Neutrophil (primary cell): Measurements from ENCODE around the gene ANKRD11.
A peak's percentile ranks its signal among the peaks of the same experiment; 100 is the strongest.

Source experiments
- H3K27ac ChIP-seq: fragments of 200-600 bp; sonication (generic); 2 replicates; pipeline ENCODE4 v1.5.1; 2016; ENCODE audit warnings: mild to moderate bottlenecking, moderate library complexity
- H3K27me3 ChIP-seq: fragments of 200-600 bp; sonication (generic); 2 replicates; pipeline ENCODE4 v1.6.0; 2016; ENCODE audit warnings: mild to moderate bottlenecking
- H3K36me3 ChIP-seq: fragments of 200-600 bp; sonication (generic); 2 replicates; pipeline ENCODE4 v1.5.1; 2017
- H3K4me1 ChIP-seq, 2 experiments: fragments of 200-600 bp in 1 of 2; sonication (generic) in 1 of 2; 1 replicate in 1 of 2; 2 replicates in 1 of 2; pipeline versions ENCODE4 v1.5.1 to v1.6.1; 2013 to 2016; ENCODE audit warnings: low read depth in 1 of 2, low read length in 1 of 2, mild to moderate bottlenecking in 1 of 2, moderate library complexity in 1 of 2; ENCODE audit not compliant: control insufficient read depth in 1 of 2, insufficient read depth in 1 of 2
- H3K4me3 ChIP-seq, 2 experiments: fragments of 200-600 bp in 1 of 2; sonication (generic) in 1 of 2; 1 replicate in 1 of 2; 2 replicates in 1 of 2; pipeline ENCODE4 v1.5.1; 2013 to 2016; ENCODE audit warnings: low read depth in 1 of 2, low read length in 1 of 2, mild to moderate bottlenecking in 1 of 2, moderate library complexity in 1 of 2
- H3K9me3 ChIP-seq: fragments of 200-600 bp; sonication (generic); 2 replicates; pipeline ENCODE4 v1.5.1; 2016
- CTCF ChIP-seq: fragments of 200-600 bp; sonication (generic); IDR thresholded peaks from 2 replicates; pipeline ENCODE4 v1.5.1; 2016; ENCODE audit warnings: antibody characterized with exemption

Gene ANKRD11

GRCh38 chr16:89345642-89346150 is 144.7 kb downstream of the ANKRD11 start:
- Histone ChIP-seq H3K4me1 (peaks cover 4 to 5% of the 10 kb centered on the region in 2 experiments), H3K4me3 (no peak overlapping the region), H3K36me3 (peaks cover 2% of the 10 kb centered on the region), H3K27ac (peak overlapping the region; percentile 33), H3K27me3 (no peaks in the 10 kb centered on the region), H3K9me3 (no peaks in the 10 kb centered on the region)
- no peak for TF ChIP-seq CTCF

- H3K27ac ChIP-seq, result peak overlapping the region; percentile 33
- no peak for TF ChIP-seq CTCF
- H3K36me3 ChIP-seq, result no peaks in the 10 kb centered on the region
- no peak overlapping the region for H3K4me3 ChIP-seq
- H3K4me1 ChIP-seq, result peaks cover 4 to 5% of the 10 kb centered on the region in 2 experiments
- no peaks in the 10 kb centered on the region for H3K9me3 ChIP-seq
- H3K27me3 ChIP-seq, result no peaks in the 10 kb centered on the region
Measured at GRCh38 chr16:89344846-89345611, 145.3 kb downstream of the ANKRD11 start.

- Histone ChIP-seq H3K4me1 (peaks cover 4 to 5% of the 10 kb centered on the region in 2 experiments), H3K9me3 (no peaks in the 10 kb centered on the region), H3K36me3 (no peaks in the 10 kb centered on the region), H3K27me3 (no peaks in the 10 kb centered on the region), H3K4me3 (no peak overlapping the region), H3K27ac (no peak overlapping the region)
- TF ChIP-seq CTCF, result no peak
Measured at GRCh38 chr16:89344458-89344834, 145.9 kb downstream of the ANKRD11 start.

- Histone ChIP-seq H3K4me3 (no peak overlapping the region), H3K27me3 (no peaks in the 10 kb centered on the region), H3K9me3 (no peaks in the 10 kb centered on the region), H3K27ac (no peak overlapping the region), H3K36me3 (no peaks in the 10 kb centered on the region), H3K4me1 (peaks cover 4 to 5% of the 10 kb centered on the region in 2 experiments)
- TF ChIP-seq CTCF, result no peak
Measured at GRCh38 chr16:89343501-89344457, 146.6 kb downstream of the ANKRD11 start.

GRCh38 chr16:89341697-89342694 is 148.4 kb downstream of the ANKRD11 start:
- Histone ChIP-seq H3K27ac (no peak overlapping the region), H3K36me3 (no peaks in the 10 kb centered on the region), H3K4me3 (no peak overlapping the region), H3K9me3 (no peaks in the 10 kb centered on the region), H3K4me1 (peaks cover 2% of the 10 kb centered on the region in 2 experiments), H3K27me3 (no peaks in the 10 kb centered on the region)
- TF ChIP-seq CTCF, result no peak
